ENCODE measurements around the gene ACP4. TPM values are rescaled to one million over a fixed set of nuclear protein-coding genes. Genes with fewer than 3 reads are reported as not detected.
"Not testable (repeated sequence)": the region's sequence is repeated elsewhere in the genome, so short reads cannot be mapped to it uniquely, and the experiment has no call there.

Gene ACP4, protein sequence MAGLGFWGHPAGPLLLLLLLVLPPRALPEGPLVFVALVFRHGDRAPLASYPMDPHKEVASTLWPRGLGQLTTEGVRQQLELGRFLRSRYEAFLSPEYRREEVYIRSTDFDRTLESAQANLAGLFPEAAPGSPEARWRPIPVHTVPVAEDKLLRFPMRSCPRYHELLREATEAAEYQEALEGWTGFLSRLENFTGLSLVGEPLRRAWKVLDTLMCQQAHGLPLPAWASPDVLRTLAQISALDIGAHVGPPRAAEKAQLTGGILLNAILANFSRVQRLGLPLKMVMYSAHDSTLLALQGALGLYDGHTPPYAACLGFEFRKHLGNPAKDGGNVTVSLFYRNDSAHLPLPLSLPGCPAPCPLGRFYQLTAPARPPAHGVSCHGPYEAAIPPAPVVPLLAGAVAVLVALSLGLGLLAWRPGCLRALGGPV
- not detected in 2 replicates for total RNA-seq (2014; rRNA removed)
- not detected for polyA plus RNA-seq (2012)

DNA sequence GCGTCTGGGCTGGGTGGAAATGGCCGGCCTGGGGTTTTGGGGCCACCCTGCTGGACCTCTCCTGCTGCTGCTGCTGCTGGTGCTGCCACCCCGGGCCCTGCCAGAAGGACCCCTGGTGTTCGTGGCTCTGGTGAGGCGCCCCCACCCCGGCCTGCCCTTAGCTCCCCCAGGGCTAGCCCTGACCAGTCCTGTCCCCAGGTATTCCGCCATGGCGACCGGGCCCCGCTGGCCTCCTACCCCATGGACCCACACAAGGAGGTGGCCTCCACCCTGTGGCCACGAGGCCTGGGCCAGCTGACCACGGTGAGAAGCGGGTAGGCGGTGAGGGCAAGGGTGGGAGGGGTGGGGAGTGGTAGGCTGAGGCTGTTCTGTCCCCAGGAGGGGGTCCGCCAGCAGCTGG is at the start of gene ACP4:
Gene ACP4, plus strand, starts transcription at position 20 of the 400 bp plus-strand sequence. Its CDS starts 0 bp downstream, at position 20.
- DNase-seq (ENCODE audit: low read depth), result no peak

DNA sequence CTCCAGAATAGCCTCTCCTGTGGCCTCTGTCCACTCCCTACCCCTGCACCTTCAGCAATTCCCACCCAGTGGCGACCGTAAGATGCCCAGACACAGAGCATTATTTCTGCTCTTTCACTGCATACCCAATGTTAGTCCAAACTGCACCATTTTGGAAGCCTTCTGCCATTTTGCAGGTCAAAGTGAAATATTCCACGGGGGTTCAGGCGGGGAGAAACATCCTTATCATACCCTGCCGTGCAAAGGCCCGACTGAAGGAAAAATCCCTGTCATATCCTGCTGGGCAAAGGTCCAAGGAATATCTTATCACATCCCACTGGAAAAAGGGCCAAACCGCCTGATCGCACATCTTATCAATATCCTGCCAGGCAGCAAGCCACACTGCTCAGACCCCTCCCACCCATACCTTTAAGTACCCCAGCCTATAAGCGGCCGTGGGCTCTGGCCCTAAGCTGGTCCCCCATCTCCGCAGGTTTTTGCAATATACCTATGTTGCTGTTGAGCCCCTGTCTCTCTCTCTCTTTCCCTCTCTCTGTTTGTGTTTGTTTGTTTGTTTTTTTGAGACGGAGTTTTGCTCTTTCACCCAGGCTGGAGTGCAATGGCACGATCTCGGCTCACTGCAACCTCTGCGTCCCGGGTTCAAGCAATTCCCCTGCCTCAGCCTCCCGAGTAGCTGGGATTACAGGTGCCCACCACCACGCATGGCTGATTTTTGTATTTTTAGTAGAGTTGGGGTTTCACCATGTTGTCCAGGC is 48.9 kb upstream of the ACP4 start:
- no peak for DNase-seq (ENCODE audit: low read depth)

DNA sequence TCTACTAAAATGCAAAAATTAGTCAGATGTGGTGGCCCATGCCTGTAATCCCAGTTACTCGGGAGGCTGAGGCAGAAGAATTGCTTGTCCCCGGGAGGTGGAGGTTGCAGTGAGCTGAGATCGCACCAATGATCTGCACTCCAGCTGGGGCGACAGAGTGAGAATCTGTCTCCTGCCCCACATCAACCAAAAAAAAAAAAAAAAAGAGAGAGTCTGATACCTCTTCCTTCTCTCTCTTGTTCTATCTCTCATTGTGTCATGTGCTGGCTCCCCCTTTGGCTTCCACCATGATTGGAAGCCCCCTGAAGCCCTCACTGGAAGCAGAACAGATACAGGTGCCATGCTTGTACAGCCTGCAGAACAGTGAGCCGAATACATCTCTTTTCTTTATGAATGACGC is 46.7 kb upstream of the ACP4 start:
- no peak for DNase-seq (ENCODE audit: low read depth)

DNA sequence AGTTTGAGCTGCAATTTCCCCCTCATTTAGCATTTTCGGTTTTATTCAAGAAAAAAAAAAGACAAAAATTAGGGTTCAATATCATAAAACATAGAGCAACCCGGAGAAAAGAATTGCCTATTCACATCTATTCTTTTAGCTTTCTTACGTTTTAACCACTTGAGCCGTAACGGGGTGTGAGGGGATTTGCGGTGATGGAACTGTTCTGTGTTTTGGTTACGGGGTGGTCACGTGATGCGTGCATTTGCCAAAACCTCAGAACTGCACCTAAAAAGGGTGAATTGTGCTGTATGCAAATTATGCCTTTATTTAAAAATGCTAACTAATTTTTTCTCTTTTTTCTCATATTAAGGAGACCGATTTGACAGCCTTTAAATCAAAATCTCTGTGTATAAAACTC is 45.0 kb upstream of the ACP4 start:
- DNase-seq (ENCODE audit: low read depth), result no peak

DNA sequence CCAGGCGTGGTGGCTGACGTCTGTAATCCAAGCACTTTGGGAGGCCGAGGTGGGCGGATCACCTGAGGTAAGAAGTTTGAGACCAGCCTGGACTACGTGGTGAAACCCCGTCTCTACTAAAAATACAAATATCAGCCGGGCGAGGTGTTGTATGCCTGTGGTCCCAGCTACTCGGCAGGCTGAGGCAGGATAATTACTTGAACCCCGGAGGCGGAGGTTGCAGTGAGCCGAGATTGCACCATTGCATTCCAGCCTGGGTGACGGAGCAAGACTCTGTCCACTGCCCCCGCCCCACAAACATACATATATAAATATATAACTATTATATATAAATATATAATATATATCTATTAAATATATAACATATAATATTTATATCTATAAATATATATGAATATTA is 43.1 kb upstream of the ACP4 start:
- not testable (repeated sequence) for DNase-seq (ENCODE audit: low read depth)

DNA sequence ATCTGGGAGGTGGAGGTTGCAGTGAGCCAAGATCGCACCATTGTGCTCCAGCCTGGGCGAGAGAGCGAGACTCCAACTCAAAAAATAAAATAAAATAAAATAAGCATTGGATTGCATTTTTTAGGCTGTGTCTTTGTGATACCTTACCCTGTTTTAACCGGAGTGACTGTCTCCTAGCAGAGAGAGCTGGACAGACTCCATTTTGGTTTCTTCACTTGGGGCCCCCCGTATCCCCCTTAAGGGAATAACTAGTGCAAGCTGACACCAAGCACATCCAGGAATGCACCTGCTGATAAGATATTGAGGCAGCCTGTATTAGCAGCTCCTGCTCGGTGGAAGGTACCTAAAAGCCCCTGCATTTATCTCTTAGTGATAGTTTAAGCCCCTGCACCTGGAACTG is 40.7 kb upstream of the ACP4 start:
- no peak for DNase-seq (ENCODE audit: low read depth)

DNA sequence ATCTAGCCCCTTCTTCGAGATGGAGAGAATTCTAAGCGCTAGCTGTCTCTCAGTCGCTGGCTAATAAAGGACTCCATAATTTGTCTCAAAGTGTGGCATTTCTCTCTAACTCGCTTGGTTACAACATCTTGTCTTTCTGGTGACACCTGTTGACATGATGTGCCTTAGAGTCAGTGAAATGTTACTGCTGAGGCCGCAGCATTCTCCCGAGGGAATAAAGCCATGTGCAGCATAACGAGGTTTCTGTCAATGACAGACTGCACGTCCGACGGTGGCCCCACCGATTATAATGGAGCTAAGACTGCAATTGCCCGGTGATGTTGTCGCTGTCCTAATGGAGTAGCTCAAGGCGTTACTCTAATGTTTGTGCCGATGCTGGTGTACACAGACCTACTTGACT is 40.2 kb upstream of the ACP4 start:
- DNase-seq (ENCODE audit: low read depth), result no peak

DNA sequence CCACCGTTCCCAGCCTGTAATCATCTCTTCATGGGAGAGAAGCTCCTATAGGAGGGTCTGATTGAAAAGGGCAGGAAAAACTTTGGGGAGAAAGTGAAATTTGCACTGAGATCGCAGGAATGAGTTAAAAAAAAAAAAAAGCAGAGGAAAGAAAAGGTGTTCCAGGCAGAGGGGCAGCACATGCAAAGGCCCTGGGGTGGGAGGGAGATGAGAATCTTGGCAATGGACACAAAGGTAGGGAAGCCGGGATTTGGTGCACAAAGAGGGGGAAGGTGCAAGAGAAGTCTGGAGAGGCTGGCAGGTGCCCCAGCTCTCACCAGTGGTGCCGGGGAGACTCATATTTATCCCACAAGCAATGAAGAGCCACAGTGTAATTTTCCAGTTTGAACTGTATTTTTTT is 36.3 kb upstream of the ACP4 start:
- no peak for DNase-seq (ENCODE audit: low read depth)

DNA sequence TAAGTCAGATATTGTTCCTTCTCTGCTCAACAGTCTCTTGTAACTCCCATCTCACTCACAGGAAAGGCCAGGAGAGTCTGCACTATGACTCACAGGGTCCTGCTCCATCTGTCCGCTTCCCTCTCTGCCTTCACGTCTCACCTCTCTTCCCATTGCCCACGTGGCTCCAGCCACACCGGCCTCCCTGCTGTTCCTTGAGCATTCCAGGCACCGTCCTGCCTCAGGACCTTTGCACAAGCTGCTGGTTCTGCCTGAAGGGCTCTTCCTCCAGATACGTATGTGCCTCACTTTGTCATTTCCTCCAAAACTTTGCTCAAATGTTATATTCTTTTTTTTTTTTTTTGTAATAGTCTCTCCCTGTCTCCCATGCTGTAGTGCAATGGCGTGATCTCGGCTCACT is 34.0 kb upstream of the ACP4 start:
- not testable (repeated sequence) for DNase-seq (ENCODE audit: low read depth)

DNA sequence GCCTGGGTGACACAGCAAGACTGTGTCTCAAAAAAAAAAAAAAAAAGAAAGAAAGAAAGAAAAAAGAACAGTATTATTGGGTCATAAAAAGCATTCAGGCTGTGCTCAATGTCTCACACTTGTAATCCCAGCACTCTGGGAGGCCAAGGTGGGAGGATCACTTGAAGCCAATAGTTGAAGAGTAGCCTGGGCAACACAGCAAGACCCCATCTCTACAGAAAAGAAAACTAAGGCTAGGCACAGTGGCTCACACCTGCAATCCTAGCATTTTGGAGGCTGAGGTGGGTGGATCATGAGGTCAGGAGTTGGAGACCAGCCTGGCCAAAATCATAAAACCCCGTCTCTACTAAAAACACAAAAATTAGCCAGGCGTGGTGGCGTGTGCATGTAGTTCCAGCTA is 32.6 kb upstream of the ACP4 start:
- not testable (repeated sequence) for DNase-seq (ENCODE audit: low read depth)

DNA sequence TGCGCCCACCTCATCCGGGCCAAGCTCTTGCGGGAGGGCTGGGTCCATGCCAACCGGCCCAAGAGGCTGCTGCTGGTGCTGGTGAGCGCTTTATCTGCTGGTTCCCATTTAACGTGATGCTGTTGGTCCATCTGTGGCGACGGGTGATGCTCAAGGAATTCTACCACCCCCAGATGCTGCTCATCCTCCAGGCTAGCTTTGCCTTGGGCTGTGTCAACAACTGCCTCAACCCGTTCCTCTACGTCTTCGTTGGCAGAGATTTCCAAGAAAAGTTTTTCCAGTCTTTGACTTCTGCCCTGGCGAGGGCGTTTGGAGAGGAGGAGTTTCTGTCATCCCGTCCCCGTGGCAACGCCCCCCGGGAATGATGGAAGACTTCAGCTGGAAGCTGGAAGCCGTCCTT is 31.1 kb upstream of the ACP4 start:
- not testable (repeated sequence) for DNase-seq (ENCODE audit: low read depth)

DNA sequence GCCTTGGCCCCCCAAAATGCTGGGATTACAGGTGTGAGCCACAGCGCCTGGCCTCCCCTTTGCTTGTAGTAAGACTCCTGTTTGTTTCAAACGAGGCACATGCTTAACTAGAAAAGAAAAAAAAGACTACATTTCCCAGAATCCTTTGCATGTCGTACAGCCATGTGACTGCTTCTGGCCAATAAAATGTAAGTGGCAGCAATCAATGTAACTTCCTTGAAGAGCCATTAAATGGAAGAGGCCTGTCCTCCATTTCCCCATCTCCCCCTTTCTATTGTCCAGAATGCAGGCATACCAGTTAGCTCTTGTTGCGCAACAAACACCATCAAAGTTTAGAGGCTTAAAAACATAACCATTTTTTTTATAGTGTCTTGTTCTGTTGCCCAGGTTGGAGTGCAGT is 30.3 kb upstream of the ACP4 start:
- peak; percentile 27 for DNase-seq (ENCODE audit: low read depth)

DNA sequence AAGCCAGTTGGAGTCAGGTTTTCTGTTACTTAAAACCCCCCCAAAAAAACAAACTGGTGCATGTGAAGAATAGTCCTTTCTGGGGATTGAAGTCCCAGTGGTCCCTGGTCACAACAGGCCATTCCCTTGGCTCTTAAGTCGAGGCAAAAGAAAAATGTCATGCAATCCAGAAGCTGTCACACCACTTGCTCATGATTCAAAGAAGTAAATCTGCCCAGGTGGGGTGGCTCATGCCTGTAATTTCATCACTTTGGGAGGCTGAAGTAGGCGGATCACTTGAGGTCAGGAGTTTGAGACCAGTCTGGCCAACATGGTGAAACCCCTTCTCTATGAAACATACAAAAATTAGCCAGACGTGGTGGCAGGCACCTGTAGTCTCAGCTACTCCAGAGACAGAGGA is 28.7 kb upstream of the ACP4 start:
- DNase-seq (ENCODE audit: low read depth), result not testable (repeated sequence)

DNA sequence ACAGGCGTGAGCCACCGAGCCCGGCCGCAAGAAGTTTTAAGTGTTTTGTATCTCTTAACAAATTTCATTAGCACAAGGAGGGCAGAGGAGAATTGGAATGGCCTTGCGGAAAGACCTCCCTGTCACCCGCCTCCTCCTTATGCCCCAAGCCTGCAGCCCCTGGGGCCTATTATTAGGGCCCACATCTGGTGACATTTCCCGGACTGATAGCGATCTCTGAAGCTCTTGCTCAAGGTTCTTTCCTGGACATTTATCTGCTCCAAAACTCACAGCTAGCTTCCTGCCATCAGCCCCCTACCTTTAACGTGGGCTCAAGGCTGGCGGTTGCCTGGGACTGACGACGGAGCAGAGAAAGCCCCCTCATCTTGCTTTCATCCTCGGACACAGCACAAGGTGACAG is 26.7 kb upstream of the ACP4 start:
- not testable (repeated sequence) for DNase-seq (ENCODE audit: low read depth)

DNA sequence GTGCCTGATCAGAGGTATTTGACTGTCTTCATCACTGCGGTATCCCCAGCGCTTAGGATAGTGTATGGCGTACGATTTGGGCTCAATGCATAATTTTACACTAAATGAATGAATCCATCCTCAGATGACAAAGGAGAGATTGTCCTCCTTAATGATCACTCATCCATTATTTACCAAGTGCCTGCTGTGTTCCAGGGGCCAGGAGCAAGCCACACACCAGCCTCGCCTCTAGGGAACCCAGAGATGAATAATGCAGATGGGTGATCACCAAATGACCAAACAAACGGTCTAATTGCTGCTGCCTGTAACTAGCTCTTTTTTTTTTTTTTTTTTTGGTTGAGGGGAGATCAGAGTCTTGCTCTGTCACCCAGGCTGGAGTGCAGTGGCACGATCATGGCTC is 25.8 kb upstream of the ACP4 start:
- no peak for DNase-seq (ENCODE audit: low read depth)

DNA sequence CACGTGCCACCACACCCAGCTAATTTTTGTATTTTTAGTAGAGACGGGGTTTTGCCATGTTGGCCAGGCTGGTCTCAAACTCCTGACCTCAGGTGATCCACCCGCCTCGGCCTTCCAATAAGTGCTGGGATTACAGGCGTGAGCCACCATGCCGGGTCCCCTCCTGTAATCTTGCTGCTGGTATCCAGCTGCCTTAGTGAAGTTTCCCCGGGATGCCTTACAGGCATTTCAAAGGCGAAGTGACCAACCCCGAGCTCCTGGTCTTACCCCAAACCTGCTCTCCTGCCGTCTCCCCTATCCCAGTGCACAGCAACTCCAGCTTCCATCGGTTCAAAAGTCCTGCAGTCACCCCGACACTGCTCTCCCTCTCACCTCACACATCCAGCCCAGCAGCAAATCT is 23.5 kb upstream of the ACP4 start:
- DNase-seq (ENCODE audit: low read depth), result not testable (repeated sequence)

DNA sequence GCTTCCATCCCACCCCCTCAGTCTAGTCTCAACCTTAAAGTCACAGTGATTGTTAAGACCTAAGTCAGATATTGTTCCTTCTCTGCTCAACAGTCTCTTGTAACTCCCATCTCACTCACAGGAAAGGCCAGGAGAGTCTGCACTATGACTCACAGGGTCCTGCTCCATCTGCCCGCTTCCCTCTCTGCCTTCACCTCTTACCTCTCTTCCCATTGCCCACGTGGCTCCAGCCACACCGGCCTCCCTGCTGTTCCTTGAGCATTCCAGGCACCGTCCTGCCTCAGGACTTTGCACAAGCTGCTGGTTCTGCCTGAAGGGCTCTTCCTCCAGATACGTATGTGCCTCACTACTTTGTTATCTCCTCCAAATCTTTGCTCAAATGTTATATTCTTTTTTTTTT is 23.0 kb upstream of the ACP4 start:
- DNase-seq (ENCODE audit: low read depth), result not testable (repeated sequence)

DNA sequence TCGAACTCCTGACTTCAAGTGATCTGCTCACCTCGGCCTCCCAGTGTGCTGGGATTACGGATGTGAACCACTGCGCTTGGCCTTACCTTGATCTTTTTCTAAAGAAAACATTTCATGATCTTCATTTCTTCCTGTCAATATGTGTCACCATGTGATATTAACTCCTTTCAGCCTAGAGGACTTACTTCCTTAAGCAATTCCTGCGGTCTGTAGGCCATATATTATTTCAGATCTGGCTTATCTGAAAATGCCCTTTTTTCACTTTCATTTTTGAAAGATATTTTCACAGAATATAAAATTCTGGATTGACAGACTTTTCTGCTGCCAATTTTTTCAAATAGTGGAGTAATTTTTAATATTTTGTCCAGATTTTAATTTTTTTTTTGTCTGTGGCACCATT is 21.9 kb upstream of the ACP4 start:
- no peak for DNase-seq (ENCODE audit: low read depth)

DNA sequence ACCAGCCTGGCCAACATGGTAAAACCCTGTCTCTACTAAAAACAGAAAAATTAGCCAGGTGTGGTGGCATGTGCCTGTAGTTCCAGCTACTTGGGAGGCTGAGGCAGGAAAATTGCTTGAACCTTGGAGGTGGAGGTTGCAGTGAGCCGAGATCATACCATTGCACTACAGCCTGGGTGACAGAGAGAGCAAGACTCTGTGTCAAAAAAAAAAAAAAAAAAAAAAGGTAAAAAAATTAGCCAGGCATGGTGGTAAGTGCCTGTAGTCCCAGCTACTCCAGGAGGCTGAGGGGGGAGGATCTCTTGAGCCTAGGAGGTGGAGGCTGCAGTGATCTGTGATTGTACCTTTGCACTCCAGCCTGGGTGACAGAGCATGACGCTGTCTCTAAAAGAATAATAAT is 20.1 kb upstream of the ACP4 start, which contains the start of gene GPR32:
Gene GPR32, plus strand, starts transcription at position 301 of the 400 bp plus-strand sequence. CDS start 137 bp downstream, outside the sequence.
- DNase-seq (ENCODE audit: low read depth), result not testable (repeated sequence)

DNA sequence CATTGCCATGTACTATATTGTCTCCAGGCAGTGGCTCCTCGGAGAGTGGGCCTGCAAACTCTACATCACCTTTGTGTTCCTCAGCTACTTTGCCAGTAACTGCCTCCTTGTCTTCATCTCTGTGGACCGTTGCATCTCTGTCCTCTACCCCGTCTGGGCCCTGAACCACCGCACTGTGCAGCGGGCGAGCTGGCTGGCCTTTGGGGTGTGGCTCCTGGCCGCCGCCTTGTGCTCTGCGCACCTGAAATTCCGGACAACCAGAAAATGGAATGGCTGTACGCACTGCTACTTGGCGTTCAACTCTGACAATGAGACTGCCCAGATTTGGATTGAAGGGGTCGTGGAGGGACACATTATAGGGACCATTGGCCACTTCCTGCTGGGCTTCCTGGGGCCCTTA is 19.3 kb upstream of the ACP4 start:
- DNase-seq (ENCODE audit: low read depth), result no peak

DNA sequence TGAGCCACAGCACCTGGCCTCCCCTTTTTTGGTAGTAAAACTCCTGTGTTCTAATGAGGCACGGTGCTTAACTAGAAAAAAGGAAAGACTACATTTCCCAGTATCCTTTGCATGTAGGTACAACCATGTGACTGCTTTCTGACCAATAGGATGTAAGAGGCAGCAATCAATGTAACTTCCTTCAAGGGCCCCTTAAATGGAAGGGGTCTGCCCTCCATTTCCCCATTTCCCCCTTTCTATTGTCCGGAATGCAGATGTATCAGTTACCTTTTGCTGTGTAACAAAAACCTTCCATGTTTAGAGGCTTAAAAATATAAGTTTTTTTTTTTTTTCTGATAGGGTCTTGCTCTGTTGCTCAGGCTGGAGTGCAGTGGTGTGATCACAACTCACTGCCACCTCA is 17.7 kb upstream of the ACP4 start:
- DNase-seq (ENCODE audit: low read depth), result no peak

DNA sequence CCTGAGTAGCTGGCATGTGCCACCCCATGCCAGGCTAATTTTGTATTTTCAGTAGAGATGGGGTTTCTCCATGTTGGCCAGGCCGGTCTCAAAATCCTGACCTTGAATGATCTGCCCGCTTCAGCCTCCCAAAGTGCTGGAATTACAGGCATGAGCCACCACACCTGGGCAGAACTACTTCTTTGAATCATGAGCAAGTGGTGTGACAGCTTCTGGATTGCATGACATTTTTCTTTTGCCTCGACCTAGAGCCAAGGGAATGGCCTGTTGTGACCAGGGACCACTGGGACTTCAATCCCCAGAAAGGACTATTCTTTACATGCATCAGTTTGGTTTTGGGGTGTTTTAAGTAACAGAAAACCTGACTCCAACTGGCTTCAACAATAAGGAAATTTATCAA is 17.3 kb upstream of the ACP4 start:
- not testable (repeated sequence) for DNase-seq (ENCODE audit: low read depth)

DNA sequence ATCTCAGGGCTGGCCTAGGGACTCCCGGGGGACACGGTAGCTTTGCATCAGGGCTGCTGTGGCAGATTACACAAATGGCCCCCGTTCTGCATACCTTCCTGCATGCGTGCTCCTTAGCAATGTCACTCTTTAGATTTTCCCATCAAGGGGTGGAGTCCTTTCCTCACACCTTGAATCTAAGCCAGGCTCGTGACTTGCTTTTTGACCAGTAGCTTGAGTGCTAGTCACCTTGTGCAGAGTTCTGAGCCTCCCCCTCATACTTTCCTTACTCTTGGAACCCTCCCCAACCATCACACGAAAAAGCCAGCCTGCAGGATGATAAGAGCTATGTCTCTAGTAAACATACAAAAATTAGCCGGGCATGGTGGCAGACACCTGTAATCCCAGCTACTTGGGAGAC is 16.8 kb upstream of the ACP4 start:
- not testable (repeated sequence) for DNase-seq (ENCODE audit: low read depth)
